ENCODE results near the gene AGMAT. TPM values are rescaled to one million over a fixed set of nuclear protein-coding genes. Genes with fewer than 3 reads are reported as not detected.

Gene AGMAT
- total and polyA plus RNA-seq, 2 of the 4 experiments (the other 2 are of a cell fraction), result 0.18 to 0.26 TPM

DNA sequence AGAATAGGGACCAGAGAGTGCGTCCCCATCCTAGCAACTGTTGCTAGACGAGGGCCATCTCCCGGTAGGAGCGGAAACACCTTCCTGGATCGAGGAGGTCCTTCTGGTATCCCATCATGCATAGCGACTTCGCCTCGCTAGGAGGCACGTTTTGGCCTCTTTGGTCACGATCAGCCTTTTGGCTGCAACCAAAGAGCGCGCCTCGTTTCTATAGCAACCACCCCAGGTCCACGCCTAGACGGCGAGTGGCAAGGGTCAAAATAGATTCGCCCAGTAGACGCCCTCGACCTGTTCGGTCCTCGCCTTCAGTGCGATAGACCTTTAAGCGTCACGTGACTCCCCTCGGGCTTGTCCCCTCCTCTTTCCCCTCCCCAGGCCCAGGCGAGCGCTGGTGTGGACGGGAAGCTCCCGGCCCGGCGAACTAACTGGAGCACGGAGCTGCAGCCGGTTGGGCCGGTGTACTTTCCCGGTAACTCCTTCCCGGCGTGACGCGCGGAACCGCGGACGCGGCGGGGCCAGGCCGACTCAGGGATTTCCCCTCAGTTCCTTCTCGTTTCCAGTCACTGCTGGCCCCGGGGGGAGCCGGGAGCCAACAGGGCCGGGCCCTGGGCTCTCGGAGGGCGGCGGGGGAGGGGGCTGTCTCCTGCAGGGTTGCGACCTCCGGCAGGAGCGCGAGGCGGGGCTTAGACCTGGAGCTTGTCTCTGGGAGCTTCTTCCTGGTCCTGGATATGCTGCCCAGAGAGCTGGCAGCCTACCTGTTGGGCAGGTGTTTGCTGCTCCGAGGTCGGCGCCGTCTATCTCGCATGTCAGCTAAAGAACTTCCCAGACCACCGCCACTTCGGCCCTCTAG is 58.1 kb downstream of the AGMAT start, which contains the start of gene DNAJC16:
DNAJC16 (plus strand) TSS at position 359 of the 850 bp plus-strand sequence. CDS start 2,258 bp downstream, outside the sequence.
- peaks cover 3% of the 10 kb centered on the region; the same call in 1 of the 2 replicates for H3K36me3 ChIP-seq (ENCODE audit: control insufficient read depth, insufficient read depth, low read length)
- H3K4me1 ChIP-seq (ENCODE audit: control insufficient read depth, insufficient read depth, low read length), result peaks cover 2% of the 10 kb centered on the region
- peak within 1 kb of the TSS; percentile 55 to 78; a peak in 3 of 4 replicates for H4K8ac ChIP-seq (ENCODE audit: low read depth in 2 of 2, low read length in 2 of 2)
- no peak within 1 kb of the TSS for H2BK15ac ChIP-seq (ENCODE audit: low read depth, low read length)
- H3K18ac ChIP-seq (ENCODE audit: low read depth, low read length), result no peak within 1 kb of the TSS
- no peaks in the 10 kb centered on the region for H3K9me3 ChIP-seq (ENCODE audit: control insufficient read depth, insufficient read depth, low read length)
- H3K14ac ChIP-seq (replicated peaks; ENCODE audit: low read depth, low read length), result 0 out of 2 replicates have a peak within 1 kb of the TSS, but pooled peaks have one; percentile 18
- in situ Hi-C loops (cut with MboI; ENCODE audit: low sequenced_read_pairs), result no loop called here
- ChIA-PET POLR2A (ENCODE audit: unreplicated experiment) (no interaction called here), CTCF (no interaction called here)
- H2BK20ac ChIP-seq (ENCODE audit: low read depth, low read length), result no peak within 1 kb of the TSS
- H2AK9ac ChIP-seq (replicated peaks; ENCODE audit: low read depth, low read length, poor library complexity), result peak within 1 kb of the TSS; percentile 65
- dilution Hi-C loops (cut with HindIII; ENCODE audit: low sequenced_read_pairs, unreplicated experiment), result no loop called here
- H3K23ac ChIP-seq (ENCODE audit: low read depth, low read length), result peak within 1 kb of the TSS; percentile 26; the same call in 1 of the 2 replicates
- H3K9me1 ChIP-seq (ENCODE audit: insufficient read depth, low read length), result peaks cover 10% of the 10 kb centered on the region
- H3K56ac ChIP-seq (ENCODE audit: extremely low read depth, insufficient read depth, low read length), result peak within 1 kb of the TSS; percentile 21; the same call in 1 of the 2 replicates
- H2AK5ac ChIP-seq (ENCODE audit: low read depth, low read length), result peak within 1 kb of the TSS; percentile 23
- H3K27me3 ChIP-seq (ENCODE audit: control insufficient read depth, insufficient read depth, low read length), result no peaks in the 10 kb centered on the region
- H4K91ac ChIP-seq (ENCODE audit: insufficient read depth, low read depth, low read length), result no peak within 1 kb of the TSS; the same call in 1 of the 2 replicates
- peak within 1 kb of the TSS; percentile 82 for H3K4me3 ChIP-seq (ENCODE audit: insufficient read depth, low read depth, low read length)
- H3K79me1 ChIP-seq (ENCODE audit: low read depth in 1 of 2, low read length in 2 of 2), result peaks cover 15 to 38% of the 10 kb centered on the region in 2 experiments
- WGBS, 2 experiments (ENCODE audit: extremely low coverage in 2 of 2, insufficient read length in 1 of 2), result 0% methylated on average over 9 of the region's 65 CpGs; no CpG with 5 or more reads in 1 of the 2 experiments
- peak within 1 kb of the TSS; percentile 72 for H3K9ac ChIP-seq (ENCODE audit: low read depth, low read length)
- H4K20me1 ChIP-seq (ENCODE audit: insufficient read depth, low read length), result no peaks in the 10 kb centered on the region; the same call in none of the 2 replicates
- intact Hi-C loops (cut with micrococcal nuclease), result no loop called here
- H3K27ac ChIP-seq (ENCODE audit: insufficient read depth, low read length), result peak within 1 kb of the TSS; percentile 63
- no peak within 1 kb of the TSS for H2BK120ac ChIP-seq (ENCODE audit: low read depth, low read length)
- DNase-seq (peak; percentile 100), ATAC-seq (ENCODE audit: low read depth) (peak; percentile 64)
- peak within 1 kb of the TSS; percentile 89 for H3K4me2 ChIP-seq (ENCODE audit: low read depth, low read length)
- H2AFZ ChIP-seq (replicated peaks; ENCODE audit: low read length, poor library complexity), result peak within 1 kb of the TSS; percentile 94
- peak within 1 kb of the TSS; percentile 72 for H2BK5ac ChIP-seq (ENCODE audit: low read depth, low read length, poor library complexity, severe bottlenecking)
- H3K4ac ChIP-seq (ENCODE audit: low read depth, low read length), result peak within 1 kb of the TSS; percentile 24; the same call in 1 of the 2 replicates
- H4K5ac ChIP-seq (ENCODE audit: low read depth, low read length), result peak within 1 kb of the TSS; percentile 63; the same call in 1 of the 2 replicates
- no TSS peak for BruUV-seq (replicated peaks)
- TF ChIP-seq, protein P1, sequence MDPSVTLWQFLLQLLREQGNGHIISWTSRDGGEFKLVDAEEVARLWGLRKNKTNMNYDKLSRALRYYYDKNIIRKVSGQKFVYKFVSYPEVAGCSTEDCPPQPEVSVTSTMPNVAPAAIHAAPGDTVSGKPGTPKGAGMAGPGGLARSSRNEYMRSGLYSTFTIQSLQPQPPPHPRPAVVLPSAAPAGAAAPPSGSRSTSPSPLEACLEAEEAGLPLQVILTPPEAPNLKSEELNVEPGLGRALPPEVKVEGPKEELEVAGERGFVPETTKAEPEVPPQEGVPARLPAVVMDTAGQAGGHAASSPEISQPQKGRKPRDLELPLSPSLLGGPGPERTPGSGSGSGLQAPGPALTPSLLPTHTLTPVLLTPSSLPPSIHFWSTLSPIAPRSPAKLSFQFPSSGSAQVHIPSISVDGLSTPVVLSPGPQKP (IDR thresholded peaks at IDR 0.05; ENCODE audit: borderline replicate concordance, low read depth, low read length), result no peak
- TF ChIP-seq RFX5 (IDR thresholded peaks at IDR 0.05; ENCODE audit: low read depth, low read length) (no peak), MAZ (IDR thresholded peaks at IDR 0.05; ENCODE audit: borderline replicate concordance, low read depth, low read length) (peak; percentile 97; the same call in 1 of the 2 replicates), NFE2L2 (IDR thresholded peaks at IDR 0.05; ENCODE audit: low read depth, low read length) (no peak), MXI1 (IDR thresholded peaks at IDR 0.05; ENCODE audit: borderline replicate concordance, low read depth, low read length) (peak; percentile 95), FOS (IDR thresholded peaks at IDR 0.05; ENCODE audit: low read depth, low read length) (no peak), CHD1 (IDR thresholded peaks at IDR 0.05; ENCODE audit: low read depth, low read length) (0 out of 2 replicates have a peak, but pooled peaks have one; percentile 89), POLR2A (IDR thresholded peaks at IDR 0.05; ENCODE audit: low read depth, low read length) (peak; percentile 79), CEBPB (IDR thresholded peaks at IDR 0.05; ENCODE audit: low read depth, low read length) (peak; percentile 58), RAD21 (IDR thresholded peaks at IDR 0.05; ENCODE audit: low read length) (0 out of 2 replicates have a peak, but pooled peaks have one; percentile 3), MAFK (IDR thresholded peaks at IDR 0.05; ENCODE audit: low read depth, low read length) (no peak)
- TF ChIP-seq, protein P2, sequence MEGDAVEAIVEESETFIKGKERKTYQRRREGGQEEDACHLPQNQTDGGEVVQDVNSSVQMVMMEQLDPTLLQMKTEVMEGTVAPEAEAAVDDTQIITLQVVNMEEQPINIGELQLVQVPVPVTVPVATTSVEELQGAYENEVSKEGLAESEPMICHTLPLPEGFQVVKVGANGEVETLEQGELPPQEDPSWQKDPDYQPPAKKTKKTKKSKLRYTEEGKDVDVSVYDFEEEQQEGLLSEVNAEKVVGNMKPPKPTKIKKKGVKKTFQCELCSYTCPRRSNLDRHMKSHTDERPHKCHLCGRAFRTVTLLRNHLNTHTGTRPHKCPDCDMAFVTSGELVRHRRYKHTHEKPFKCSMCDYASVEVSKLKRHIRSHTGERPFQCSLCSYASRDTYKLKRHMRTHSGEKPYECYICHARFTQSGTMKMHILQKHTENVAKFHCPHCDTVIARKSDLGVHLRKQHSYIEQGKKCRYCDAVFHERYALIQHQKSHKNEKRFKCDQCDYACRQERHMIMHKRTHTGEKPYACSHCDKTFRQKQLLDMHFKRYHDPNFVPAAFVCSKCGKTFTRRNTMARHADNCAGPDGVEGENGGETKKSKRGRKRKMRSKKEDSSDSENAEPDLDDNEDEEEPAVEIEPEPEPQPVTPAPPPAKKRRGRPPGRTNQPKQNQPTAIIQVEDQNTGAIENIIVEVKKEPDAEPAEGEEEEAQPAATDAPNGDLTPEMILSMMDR (conservative IDR thresholded peaks at IDR 0.05; ENCODE audit: low read depth, low read length), result peak; percentile 37; the same call in 1 of the 2 replicates
- TF ChIP-seq, protein P3, sequence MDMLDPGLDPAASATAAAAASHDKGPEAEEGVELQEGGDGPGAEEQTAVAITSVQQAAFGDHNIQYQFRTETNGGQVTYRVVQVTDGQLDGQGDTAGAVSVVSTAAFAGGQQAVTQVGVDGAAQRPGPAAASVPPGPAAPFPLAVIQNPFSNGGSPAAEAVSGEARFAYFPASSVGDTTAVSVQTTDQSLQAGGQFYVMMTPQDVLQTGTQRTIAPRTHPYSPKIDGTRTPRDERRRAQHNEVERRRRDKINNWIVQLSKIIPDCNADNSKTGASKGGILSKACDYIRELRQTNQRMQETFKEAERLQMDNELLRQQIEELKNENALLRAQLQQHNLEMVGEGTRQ (IDR thresholded peaks at IDR 0.05; ENCODE audit: low read depth, low read length), result peak; percentile 99

Data from IMR-90 (cell line).